Smooth muscle cell (in vitro differentiated cells): ENCODE results near the gene OR2T1. TPM values are rescaled to one million over a fixed set of nuclear protein-coding genes. Genes with fewer than 3 reads are reported as not detected.
"Not testable (repeated sequence)": the region's sequence is repeated elsewhere in the genome, so short reads cannot be mapped to it uniquely, and the experiment has no call there.

Source experiments
- DNase-seq: peaks from one replicate; lab custom pipeline; 2025; ENCODE audit not compliant: unreplicated experiment; lab: John Stamatoyannopoulos, UW
- H2AFZ ChIP-seq: fragments of 200-600 bp; sonication (generic); 2 replicates; pipeline ENCODE4 v1.6.0; 2016; ENCODE audit warnings: antibody characterized with exemption, low read depth, mild to moderate bottlenecking
- H3F3A ChIP-seq: fragments of 200-600 bp; sonication (generic); 2 replicates; pipeline ENCODE4 v1.6.0; 2017; ENCODE audit warnings: antibody characterized with exemption, low read depth
- H3K27ac ChIP-seq: fragments of 200-600 bp; sonication (generic); 2 replicates; pipeline ENCODE4 v1.5.1; 2016; ENCODE audit warnings: low read depth, mild to moderate bottlenecking
- H3K27me3 ChIP-seq: fragments of 200-600 bp; sonication (generic); 2 replicates; pipeline ENCODE4 v1.6.1; 2016; ENCODE audit warnings: low read depth, mild to moderate bottlenecking
- H3K36me3 ChIP-seq: fragments of 200-600 bp; sonication (generic); 2 replicates; pipeline ENCODE4 v1.5.1; 2016; ENCODE audit warnings: low read depth
- H3K4me1 ChIP-seq: fragments of 200-600 bp; sonication (generic); 2 replicates; pipeline ENCODE4 v1.5.1; 2016; ENCODE audit warnings: low read depth
- H3K4me2 ChIP-seq: fragments of 200-600 bp; sonication (generic); 2 replicates; pipeline ENCODE4 v1.6.0; 2016; ENCODE audit warnings: mild to moderate bottlenecking
- H3K4me3 ChIP-seq: fragments of 200-600 bp; sonication (generic); 2 replicates; pipeline ENCODE4 v1.5.1; 2016; ENCODE audit warnings: mild to moderate bottlenecking
- H3K79me2 ChIP-seq: fragments of 200-600 bp; sonication (generic); 2 replicates; pipeline ENCODE4 v1.6.0; 2016; ENCODE audit warnings: low read depth, mild to moderate bottlenecking
- H3K9ac ChIP-seq: fragments of 200-600 bp; sonication (generic); 2 replicates; pipeline ENCODE4 v1.6.0; 2016; ENCODE audit warnings: low read depth
- H3K9me3 ChIP-seq: fragments of 200-600 bp; sonication (generic); replicated peaks from 2 replicates; pipeline ENCODE4 v1.5.1; 2016; ENCODE audit warnings: low read depth
- H4K20me1 ChIP-seq: fragments of 200-600 bp; sonication (generic); 2 replicates; pipeline ENCODE4 v1.6.0; 2016; ENCODE audit warnings: low read depth
- WGBS: methylation state at CpG from one replicate; pipeline ENCODE4 v1.1.7; 2016; ENCODE audit warnings: low lambda C conversion rate; 5-methylcytosine and 5-hydroxymethylcytosine counted together
- polyA plus RNA-seq: library from polyadenylated mRNA; unstranded; fragments of >200 nt; fragmentation: Nextera tagmentation; extraction: Ambion mirVana; gene quantifications from 2 replicates; pipeline ENCODE4 v1.2.1, GENCODE V29; 2016
- total RNA-seq: library from RNA; depleted of rRNA; stranded (reverse); fragments of >200 nt; gene quantifications from 2 replicates; pipeline ENCODE4 v1.2.3, GENCODE V29; 2014

The OR2T1 gene
- total and polyA plus RNA-seq, 2 experiments from 2014 or later: not detected

- WGBS: 78% methylated on average over 5 of the region's 6 CpGs
- not testable (repeated sequence) for H3K4me3 ChIP-seq, H3K79me2 ChIP-seq, H4K20me1 ChIP-seq, H3K27ac ChIP-seq, H2AFZ ChIP-seq, H3K36me3 ChIP-seq, H3K9ac ChIP-seq, H3F3A ChIP-seq, H3K27me3 ChIP-seq, DNase-seq, H3K4me1 ChIP-seq, H3K9me3 ChIP-seq, H3K4me2 ChIP-seq
Observed at GRCh38 chr1:248449821-248450465, 47.1 kb downstream of the OR2T1 start.

GRCh38 chr1:248450466-248451145, 47.8 kb downstream of the OR2T1 start:
- H3K4me1 ChIP-seq, H3K27ac ChIP-seq, DNase-seq: not testable (repeated sequence)

GRCh38 chr1:248453619-248454018, 50.8 kb downstream of the OR2T1 start:
- whole genome bisulfite sequencing: 84% methylated on average over 7 of the region's 7 CpGs
- H3K27ac ChIP-seq, H3K9ac ChIP-seq, H3K36me3 ChIP-seq, H3K4me1 ChIP-seq, H4K20me1 ChIP-seq, DNase-seq, H2AFZ ChIP-seq, H3K27me3 ChIP-seq, H3K4me3 ChIP-seq, H3F3A ChIP-seq, H3K79me2 ChIP-seq, H3K9me3 ChIP-seq, H3K4me2 ChIP-seq: not testable (repeated sequence)

More at GRCh38 chr1:248450466-248451145, 47.8 kb downstream of the OR2T1 start:
- 26% methylated on average over 2 of the region's 5 CpGs for WGBS
- not testable (repeated sequence) for H3F3A ChIP-seq, H3K9ac ChIP-seq, H3K4me3 ChIP-seq, H4K20me1 ChIP-seq, H2AFZ ChIP-seq, H3K79me2 ChIP-seq, H3K36me3 ChIP-seq, H3K27me3 ChIP-seq, H3K4me2 ChIP-seq, H3K9me3 ChIP-seq

- H3K27me3 ChIP-seq, H3K9ac ChIP-seq, H3K9me3 ChIP-seq, H3F3A ChIP-seq, DNase-seq, H2AFZ ChIP-seq, H3K79me2 ChIP-seq, H3K4me1 ChIP-seq, H3K4me2 ChIP-seq, H3K4me3 ChIP-seq, H4K20me1 ChIP-seq, H3K36me3 ChIP-seq, H3K27ac ChIP-seq: not testable (repeated sequence)
- 64% methylated on average over 3 of the region's 4 CpGs for WGBS
Observed at GRCh38 chr1:248455045-248455444, 52.2 kb downstream of the OR2T1 start.

- not testable (repeated sequence) for DNase-seq, H3K4me3 ChIP-seq, H4K20me1 ChIP-seq, H3K79me2 ChIP-seq, H3K4me1 ChIP-seq, H3K27ac ChIP-seq, H2AFZ ChIP-seq, H3K27me3 ChIP-seq, H3K4me2 ChIP-seq, H3K9ac ChIP-seq, H3K36me3 ChIP-seq, H3F3A ChIP-seq
- no CpG with 5 or more reads among the region's 2 CpGs for WGBS
- H3K9me3 ChIP-seq: peaks cover 11% of the 10 kb centered on the region
Observed at GRCh38 chr1:248456635-248457034, 53.8 kb downstream of the OR2T1 start.

Other genes with a start within 250 kb of the OR2T1 start
- gene OR2M2, start 228.2 kb upstream of the OR2T1 start, total RNA-seq: not detected in 2 replicates
- gene OR2M2, start 228.2 kb upstream of the OR2T1 start, polyA plus RNA-seq: not detected in 2 replicates
- gene OR2M3, start 205.8 kb upstream of the OR2T1 start, total RNA-seq: not detected in 2 replicates
- not detected in 2 replicates for gene OR2M3, start 205.8 kb upstream of the OR2T1 start, polyA plus RNA-seq
- not detected in 2 replicates for gene OR2M4, start 171.6 kb upstream of the OR2T1 start, total RNA-seq
- gene OR2M4, start 171.6 kb upstream of the OR2T1 start, polyA plus RNA-seq: not detected in 2 replicates
- not detected in 2 replicates for gene OR2T33, start 125.1 kb upstream of the OR2T1 start, total RNA-seq
- not detected in 2 replicates for gene OR2T33, start 125.1 kb upstream of the OR2T1 start, polyA plus RNA-seq
- gene OR2T12, start 99.6 kb upstream of the OR2T1 start, total RNA-seq: not detected in 2 replicates
- gene OR2T12, start 99.6 kb upstream of the OR2T1 start, polyA plus RNA-seq: not detected in 2 replicates
- not detected in 2 replicates for gene OR2M7, start 78.5 kb upstream of the OR2T1 start, total RNA-seq
- gene OR2M7, start 78.5 kb upstream of the OR2T1 start, polyA plus RNA-seq: not detected in 2 replicates
- not detected in 2 replicates for gene OR14C36, start 54.3 kb upstream of the OR2T1 start, total RNA-seq
- gene OR14C36, start 54.3 kb upstream of the OR2T1 start, polyA plus RNA-seq: not detected in 2 replicates
- gene OR2T4, start 41.4 kb upstream of the OR2T1 start, total RNA-seq: not detected in 2 replicates
- not detected in 2 replicates for gene OR2T4, start 41.4 kb upstream of the OR2T1 start, polyA plus RNA-seq
- not detected in 2 replicates for gene OR2T6, start 27.3 kb upstream of the OR2T1 start, total RNA-seq
- gene OR2T6, start 27.3 kb upstream of the OR2T1 start, polyA plus RNA-seq: not detected in 2 replicates
- not detected in 2 replicates for gene OR2T2, start 42.6 kb downstream of the OR2T1 start, total RNA-seq
- not detected in 2 replicates for gene OR2T2, start 42.6 kb downstream of the OR2T1 start, polyA plus RNA-seq
- not detected in 2 replicates for gene OR2T3, start 70.3 kb downstream of the OR2T1 start, total RNA-seq
- gene OR2T3, start 70.3 kb downstream of the OR2T1 start, polyA plus RNA-seq: not detected in 2 replicates
- 0.04 TPM in 1 of 2 replicates, not detected in the other for gene OR2T5, start 85.5 kb downstream of the OR2T1 start, total RNA-seq
- gene OR2T5, start 85.5 kb downstream of the OR2T1 start, polyA plus RNA-seq: not detected in 2 replicates
- gene OR2G6, start 105.0 kb downstream of the OR2T1 start, total RNA-seq: not detected in 2 replicates
- gene OR2G6, start 105.0 kb downstream of the OR2T1 start, polyA plus RNA-seq: not detected in 2 replicates
- gene OR2T29, start 159.7 kb downstream of the OR2T1 start, total RNA-seq: not detected in 2 replicates
- not detected in 2 replicates for gene OR2T29, start 159.7 kb downstream of the OR2T1 start, polyA plus RNA-seq
- gene OR2T34, start 171.7 kb downstream of the OR2T1 start, total RNA-seq: not detected in 2 replicates
- gene OR2T34, start 171.7 kb downstream of the OR2T1 start, polyA plus RNA-seq: not detected in 2 replicates
- gene OR2T10, start 194.7 kb downstream of the OR2T1 start, total RNA-seq: not detected in 2 replicates
- gene OR2T10, start 194.7 kb downstream of the OR2T1 start, polyA plus RNA-seq: not detected in 2 replicates
- not detected in 2 replicates for gene OR2T11, start 232.0 kb downstream of the OR2T1 start, total RNA-seq
- gene OR2T11, start 232.0 kb downstream of the OR2T1 start, polyA plus RNA-seq: not detected in 2 replicates
- gene OR2T35, start 242.2 kb downstream of the OR2T1 start, total RNA-seq: not detected in 2 replicates
- not detected in 2 replicates for gene OR2T35, start 242.2 kb downstream of the OR2T1 start, polyA plus RNA-seq